OCI-LY3 (cell line): ENCODE data around the gene SLC39A12.
A peak's percentile ranks its signal among the peaks of the same experiment; 100 is the strongest.

Experiments used
- H2AFZ ChIP-seq: fragments of 200-600, 300-600 bp; shearing (Covaris generic); 2 replicates; pipeline ENCODE4 v1.6.0; 2014; ENCODE audit warnings: antibody characterized with exemption, low read depth, low read length
- H3K27ac ChIP-seq: fragments of 200-600, 300-600 bp; sonication (generic); 2 replicates; pipeline ENCODE4 v1.5.1; 2014; ENCODE audit warnings: mild to moderate bottlenecking, low read length, moderate library complexity, mixed read lengths
- H3K27me3 ChIP-seq: fragments of 200-600, 300-600 bp; sonication (generic); 2 replicates; pipeline ENCODE4 v1.6.1; 2014; ENCODE audit warnings: low read depth, low read length, mixed read lengths
- H3K36me3 ChIP-seq: fragments of 200-600, 300-600 bp; sonication (generic); replicated peaks from 2 replicates; pipeline ENCODE3; 2014; ENCODE audit warnings: low read depth, low read length, mixed read lengths
- H3K4me1 ChIP-seq: fragments of 300-600, 200-600 bp; sonication (generic); 2 replicates; pipeline ENCODE4 v1.6.1; 2014; ENCODE audit warnings: low read length, mixed read lengths
- H3K4me2 ChIP-seq: fragments of 200-600, 300-600 bp; sonication (generic); 2 replicates; pipeline ENCODE4 v1.6.1; 2014; ENCODE audit warnings: low read length, mixed read lengths
- H3K4me3 ChIP-seq: fragments of 300-600, 200-600 bp; sonication (generic); 2 replicates; pipeline ENCODE4 v1.5.1; 2014; ENCODE audit warnings: antibody characterized with exemption, mild to moderate bottlenecking, low read length, moderate library complexity
- H3K79me2 ChIP-seq: fragments of 300-600, 200-600 bp; shearing (Covaris generic); 2 replicates; pipeline ENCODE4 v1.6.1; 2014; ENCODE audit warnings: mild to moderate bottlenecking, low read length, mixed read lengths
- H3K9ac ChIP-seq: fragments of 300-600, 200-600 bp; shearing (Covaris generic); 2 replicates; pipeline ENCODE4 v1.6.0; 2014; ENCODE audit warnings: mild to moderate bottlenecking, low read length, moderate library complexity
- H3K9me3 ChIP-seq: fragments of 200-600, 300-600 bp; shearing (Covaris generic); 2 replicates; pipeline ENCODE4 v1.6.1; 2014; ENCODE audit warnings: low read length, mixed read lengths; ENCODE audit not compliant: insufficient read depth
- H4K20me1 ChIP-seq: fragments of 200-600, 300-600 bp; sonication (generic); 2 replicates; pipeline ENCODE4 v1.6.1; 2016; ENCODE audit warnings: low read length, mixed read lengths; ENCODE audit not compliant: insufficient read depth
- EZH2phosphoT487 ChIP-seq: fragments of 200-600 bp; shearing (Covaris generic); IDR thresholded peaks from 2 replicates; pipeline ENCODE4 v1.6.1; 2018; ENCODE audit warnings: antibody characterized with exemption, mixed run types, low read depth
- TF ChIP-seq, protein P1 (sequence below): fragments of 200-600, 300-600 bp; sonication (generic); IDR thresholded peaks from 2 replicates; pipeline ENCODE4 v1.5.1; 2014; ENCODE audit warnings: antibody characterized with exemption, low read length, low read depth

The SLC39A12 gene

DNA sequence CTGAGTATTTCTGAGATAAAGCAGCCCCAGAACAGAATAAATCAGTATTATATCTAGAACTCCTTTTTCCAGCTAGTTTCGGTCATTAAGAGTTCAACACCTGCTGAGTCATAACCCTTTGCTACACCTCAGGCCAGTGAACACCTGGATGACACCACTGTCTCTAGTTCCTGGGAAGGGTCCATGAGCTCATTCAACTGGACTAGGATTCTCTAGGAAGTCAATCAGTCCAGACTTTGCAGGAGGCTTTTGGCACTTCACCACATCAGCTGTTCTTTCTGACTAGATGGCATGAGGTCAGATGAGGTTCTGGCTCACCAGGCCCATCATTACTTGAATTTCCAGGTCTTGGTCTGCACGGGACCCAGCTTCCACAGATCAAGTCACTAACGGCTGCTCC lies 11.7 kb downstream of the SLC39A12 start:
- no peaks in the 10 kb centered on the region for H3K79me2 ChIP-seq
- TF ChIP-seq, protein P1, sequence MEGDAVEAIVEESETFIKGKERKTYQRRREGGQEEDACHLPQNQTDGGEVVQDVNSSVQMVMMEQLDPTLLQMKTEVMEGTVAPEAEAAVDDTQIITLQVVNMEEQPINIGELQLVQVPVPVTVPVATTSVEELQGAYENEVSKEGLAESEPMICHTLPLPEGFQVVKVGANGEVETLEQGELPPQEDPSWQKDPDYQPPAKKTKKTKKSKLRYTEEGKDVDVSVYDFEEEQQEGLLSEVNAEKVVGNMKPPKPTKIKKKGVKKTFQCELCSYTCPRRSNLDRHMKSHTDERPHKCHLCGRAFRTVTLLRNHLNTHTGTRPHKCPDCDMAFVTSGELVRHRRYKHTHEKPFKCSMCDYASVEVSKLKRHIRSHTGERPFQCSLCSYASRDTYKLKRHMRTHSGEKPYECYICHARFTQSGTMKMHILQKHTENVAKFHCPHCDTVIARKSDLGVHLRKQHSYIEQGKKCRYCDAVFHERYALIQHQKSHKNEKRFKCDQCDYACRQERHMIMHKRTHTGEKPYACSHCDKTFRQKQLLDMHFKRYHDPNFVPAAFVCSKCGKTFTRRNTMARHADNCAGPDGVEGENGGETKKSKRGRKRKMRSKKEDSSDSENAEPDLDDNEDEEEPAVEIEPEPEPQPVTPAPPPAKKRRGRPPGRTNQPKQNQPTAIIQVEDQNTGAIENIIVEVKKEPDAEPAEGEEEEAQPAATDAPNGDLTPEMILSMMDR = no peak
- no peak for TF ChIP-seq EZH2phosphoT487
- no peak overlapping the region for H2AFZ ChIP-seq
- H4K20me1 ChIP-seq = no peaks in the 10 kb centered on the region
- H3K4me1 ChIP-seq = peaks cover 33% of the 10 kb centered on the region
- H3K9ac ChIP-seq = no peak overlapping the region; the same call in 1 of the 2 replicates
- peak overlapping the region; percentile 91 for H3K27ac ChIP-seq
- no peak overlapping the region for H3K4me3 ChIP-seq
- H3K9me3 ChIP-seq = peaks cover 16% of the 10 kb centered on the region; the same call in 1 of the 2 replicates
- H3K4me2 ChIP-seq = peak overlapping the region; percentile 82
- peaks cover 11% of the 10 kb centered on the region for H3K36me3 ChIP-seq
- H3K27me3 ChIP-seq = no peaks in the 10 kb centered on the region

DNA sequence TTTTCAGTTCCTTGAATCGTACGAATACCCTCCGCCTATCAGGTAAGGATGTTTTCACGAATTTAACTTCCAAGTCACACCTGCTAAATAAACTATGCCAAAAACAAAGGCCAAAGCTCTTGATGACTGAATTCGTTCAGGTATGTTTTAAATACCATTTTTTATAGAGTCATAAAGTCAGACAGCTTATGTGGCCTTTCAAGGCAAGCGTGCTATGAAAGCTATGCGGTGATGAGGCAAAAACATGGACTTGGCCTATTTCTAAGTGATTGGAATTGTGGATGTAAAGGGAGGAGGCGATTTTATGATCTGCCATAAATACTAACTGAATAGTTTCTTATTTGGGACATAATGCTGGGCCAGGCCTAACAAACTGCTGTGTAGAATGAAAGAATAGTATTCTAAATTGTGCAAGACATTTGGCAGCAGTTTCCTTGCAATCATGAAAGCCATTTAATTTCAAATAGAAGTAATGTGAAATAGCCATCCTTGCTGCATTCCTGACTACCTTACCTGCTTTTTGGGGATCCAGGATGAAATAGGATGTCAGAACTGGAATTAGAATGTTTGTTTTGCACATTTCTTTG lies 14.0 kb downstream of the SLC39A12 start:
- TF ChIP-seq EZH2phosphoT487 = no peak
- TF ChIP-seq, protein P1 = no peak
- H3K27ac ChIP-seq = no peak overlapping the region
- H3K4me3 ChIP-seq = no peak overlapping the region
- H3K4me2 ChIP-seq = no peak overlapping the region
- no peaks in the 10 kb centered on the region for H3K79me2 ChIP-seq
- H3K9me3 ChIP-seq = peaks cover 5% of the 10 kb centered on the region; the same call in 1 of the 2 replicates
- H3K27me3 ChIP-seq = no peaks in the 10 kb centered on the region
- no peak overlapping the region for H2AFZ ChIP-seq
- peaks cover 33% of the 10 kb centered on the region for H3K4me1 ChIP-seq
- peaks cover 3% of the 10 kb centered on the region for H3K36me3 ChIP-seq
- no peak overlapping the region for H3K9ac ChIP-seq
- H4K20me1 ChIP-seq = no peaks in the 10 kb centered on the region

DNA sequence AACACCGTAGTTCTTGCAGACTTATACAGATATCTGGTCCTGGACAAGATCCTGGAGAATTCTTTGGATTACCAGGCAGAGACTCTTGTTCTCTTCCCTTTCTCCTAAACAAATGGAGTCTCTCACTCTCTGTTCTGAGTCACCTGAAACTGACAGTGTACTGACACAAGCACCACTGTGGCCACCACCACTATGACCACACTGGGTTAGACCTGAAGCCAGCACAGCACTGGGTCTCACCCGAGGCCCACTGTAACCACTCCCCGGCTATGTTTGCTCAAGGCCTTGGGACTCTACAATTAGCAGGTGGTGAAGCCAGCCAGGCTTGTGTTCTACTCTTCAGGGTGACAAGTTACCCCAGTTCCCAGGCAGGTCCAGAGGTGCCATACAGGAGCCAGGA lies 22.8 kb downstream of the SLC39A12 start:
- Histone ChIP-seq H3K4me2 (no peak overlapping the region), H3K9ac (no peak overlapping the region), H3K36me3 (no peaks in the 10 kb centered on the region), H3K27ac (no peak overlapping the region), H3K79me2 (no peaks in the 10 kb centered on the region), H2AFZ (no peak overlapping the region), H3K27me3 (no peaks in the 10 kb centered on the region), H3K9me3 (no peaks in the 10 kb centered on the region), H4K20me1 (no peaks in the 10 kb centered on the region), H3K4me3 (no peak overlapping the region), H3K4me1 (no peaks in the 10 kb centered on the region)
- TF ChIP-seq, protein P1 = no peak
- TF ChIP-seq EZH2phosphoT487 = no peak

DNA sequence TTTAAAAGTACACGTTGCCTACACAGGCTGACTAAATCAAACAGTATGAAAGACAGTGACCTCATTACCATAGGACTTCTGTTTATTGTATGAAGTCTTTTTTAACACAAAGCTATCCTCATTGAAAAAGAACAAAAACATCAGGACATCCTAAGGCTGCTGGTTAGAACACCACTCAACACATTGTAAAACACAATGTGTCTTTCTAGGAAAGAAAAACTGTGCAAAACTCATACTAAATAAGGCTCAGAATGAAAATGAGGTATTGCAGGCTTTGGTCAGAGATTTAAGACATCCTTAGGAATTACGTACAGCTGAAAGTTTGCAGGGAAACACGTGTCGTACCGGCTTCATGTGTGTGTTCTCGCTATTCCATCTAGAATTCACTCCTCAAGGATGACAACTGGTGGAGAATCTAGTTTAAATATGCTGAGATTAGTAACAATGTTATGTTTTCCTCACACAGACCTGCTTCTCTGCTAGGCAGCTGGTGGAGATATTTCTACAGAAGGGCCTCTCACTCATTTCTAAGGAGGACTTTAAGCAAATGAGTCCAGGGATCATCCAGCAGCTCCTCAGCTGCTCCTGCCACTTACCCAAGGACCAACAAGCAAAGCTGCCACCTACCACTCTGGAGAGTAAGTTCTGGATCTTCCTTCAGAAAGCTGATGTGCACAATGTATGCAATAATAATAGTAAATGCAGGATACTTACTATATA lies 29.3 kb downstream of the SLC39A12 start:
- TF ChIP-seq EZH2phosphoT487 = no peak
- TF ChIP-seq, protein P1 = no peak
- no peaks in the 10 kb centered on the region for H3K79me2 ChIP-seq
- peaks cover 12% of the 10 kb centered on the region for H3K4me1 ChIP-seq
- H3K4me2 ChIP-seq = no peak overlapping the region
- H3K4me3 ChIP-seq = no peak overlapping the region
- no peak overlapping the region for H3K27ac ChIP-seq
- no peak overlapping the region for H3K9ac ChIP-seq
- no peaks in the 10 kb centered on the region for H3K9me3 ChIP-seq
- H4K20me1 ChIP-seq = no peaks in the 10 kb centered on the region
- H3K36me3 ChIP-seq = no peaks in the 10 kb centered on the region
- no peak overlapping the region for H2AFZ ChIP-seq
- H3K27me3 ChIP-seq = no peaks in the 10 kb centered on the region
